A172 (cell line): ENCODE measurements around the gene FOXK1. TPM values are rescaled to one million over a fixed set of nuclear protein-coding genes. Genes with fewer than 3 reads are reported as not detected.

Experiments
- DNase-seq: peaks from one replicate; pipeline ENCODE4 v3.0.0-alpha.2; 2015; ENCODE audit warnings: low spot score
- total RNA-seq: library from RNA; depleted of rRNA; stranded (reverse); fragments of >200 nt; shearing (Covaris generic); gene quantifications from 2 replicates; pipeline ENCODE4 v1.2.3, GENCODE V29; 2014

The FOXK1 gene
- total RNA-seq, 1 experiment from 2014 or later = 16.6 TPM

DNA sequence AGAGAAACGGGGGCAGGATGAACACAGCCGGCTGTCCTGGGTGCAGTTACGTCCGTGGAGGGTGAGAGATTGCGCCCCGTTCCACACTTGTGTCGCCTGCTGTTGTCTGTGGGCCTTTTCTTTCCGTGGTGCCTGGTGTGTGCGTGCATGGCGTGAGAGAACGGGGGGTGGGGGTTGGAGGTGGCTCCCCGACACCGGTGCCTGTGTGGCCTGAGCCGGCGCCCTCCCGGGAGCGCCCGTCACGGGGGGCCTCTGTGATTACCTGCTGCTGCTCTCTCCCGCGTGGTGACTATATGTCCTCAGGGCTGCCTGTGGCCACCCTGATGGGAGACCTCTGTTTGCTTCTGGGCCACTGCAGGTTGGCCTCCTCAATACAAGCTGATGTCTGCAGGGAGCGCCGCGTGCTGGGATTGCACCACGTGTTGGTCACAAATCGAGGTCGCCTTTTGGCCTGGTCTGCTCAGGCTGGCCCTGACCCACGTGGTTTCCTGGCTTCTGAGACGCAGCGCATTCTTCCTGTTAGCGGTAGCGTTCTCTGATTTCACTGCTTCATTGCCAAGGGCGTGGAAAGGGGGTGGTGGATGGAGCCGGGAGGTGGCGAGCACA is 82.4 kb downstream of the FOXK1 start:
- DNase-seq = no peak

GRCh38 chr7:4765776-4766490 is 83.8 kb downstream of the FOXK1 start:
- no peak for DNase-seq

DNA sequence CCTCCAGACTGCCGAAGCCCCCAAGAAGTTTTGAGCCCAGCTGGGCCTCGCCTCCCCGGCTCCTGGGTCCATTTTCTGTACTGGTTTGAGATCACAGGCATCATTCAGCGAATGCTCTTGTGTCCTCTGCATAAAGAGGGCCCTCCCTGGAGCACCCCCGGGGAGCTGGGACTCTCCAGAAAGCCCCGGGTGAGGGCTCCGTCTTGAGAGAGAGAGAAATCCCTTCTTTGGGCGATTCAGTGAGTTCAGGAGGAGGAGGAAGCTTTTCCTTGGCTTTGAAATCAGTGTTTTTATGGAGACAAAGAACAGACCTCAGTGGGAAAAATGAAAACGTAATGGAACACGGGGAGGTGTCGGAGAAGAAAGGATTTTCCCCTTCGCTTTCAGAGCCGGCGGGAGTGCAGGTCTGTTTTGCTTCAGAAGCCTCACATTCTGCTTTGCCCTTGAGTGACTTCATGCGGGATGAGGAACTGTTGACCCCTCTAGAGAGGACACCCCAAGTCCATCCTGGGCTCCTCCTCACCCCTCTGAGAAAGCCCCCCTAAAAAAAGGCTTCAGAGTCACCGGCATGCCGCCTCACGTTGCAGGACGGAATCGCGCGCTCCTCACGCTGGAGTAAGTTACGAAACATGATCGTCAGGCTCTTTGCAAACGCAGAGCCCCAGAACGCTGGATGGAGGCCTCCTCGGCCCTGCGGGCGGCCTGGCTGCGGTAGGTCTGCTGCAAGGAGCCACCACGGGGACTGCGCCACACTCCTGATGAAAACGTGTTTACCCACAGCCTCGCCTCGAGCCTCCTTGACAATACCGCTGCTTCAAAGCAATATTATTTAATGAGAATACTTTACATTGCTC is 84.8 kb downstream of the FOXK1 start:
- DNase-seq = no peak

GRCh38 chr7:4768597-4769569 is 86.8 kb downstream of the FOXK1 start:
- DNase-seq = no peak

DNA sequence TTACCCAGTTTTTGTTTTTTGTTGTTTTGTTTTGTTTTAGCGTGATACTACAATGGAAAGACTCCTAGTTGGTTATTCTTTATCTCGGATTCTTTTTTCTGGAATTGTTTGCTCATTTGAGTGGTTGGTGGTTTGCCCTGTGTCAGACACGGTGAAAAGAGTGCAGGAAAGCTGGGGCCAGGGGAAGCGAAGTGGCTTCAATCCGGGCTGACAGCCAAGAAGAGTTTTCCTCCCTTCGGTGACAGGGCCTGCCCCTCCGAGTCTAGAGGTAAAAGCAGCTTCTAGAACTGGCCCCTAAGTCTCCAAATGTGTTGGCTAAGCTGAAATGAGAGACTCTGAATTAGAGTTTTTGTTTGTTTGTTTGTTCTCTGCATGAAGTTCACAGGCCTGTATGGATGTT is 87.7 kb downstream of the FOXK1 start:
- no peak for DNase-seq

DNA sequence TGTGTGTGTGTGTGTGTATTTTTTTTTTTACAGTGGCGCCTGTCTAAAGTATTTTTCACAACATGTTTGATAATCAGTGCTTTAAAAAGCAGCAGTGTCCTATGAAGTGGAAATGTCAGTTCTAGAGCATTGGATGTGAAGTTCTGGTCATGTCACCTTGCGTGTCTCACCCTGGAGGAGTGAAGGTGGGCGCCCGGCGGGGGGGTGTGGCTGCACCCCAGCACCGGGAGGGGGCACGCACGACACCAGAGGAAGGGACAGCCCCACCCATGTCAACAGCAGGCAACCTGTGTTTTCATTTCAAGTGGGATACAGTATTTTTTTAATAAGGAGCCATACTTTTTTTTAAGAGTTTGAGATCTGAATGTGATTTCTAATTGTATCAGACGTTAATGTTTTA is 88.8 kb downstream of the FOXK1 start:
- DNase-seq = no peak

DNA sequence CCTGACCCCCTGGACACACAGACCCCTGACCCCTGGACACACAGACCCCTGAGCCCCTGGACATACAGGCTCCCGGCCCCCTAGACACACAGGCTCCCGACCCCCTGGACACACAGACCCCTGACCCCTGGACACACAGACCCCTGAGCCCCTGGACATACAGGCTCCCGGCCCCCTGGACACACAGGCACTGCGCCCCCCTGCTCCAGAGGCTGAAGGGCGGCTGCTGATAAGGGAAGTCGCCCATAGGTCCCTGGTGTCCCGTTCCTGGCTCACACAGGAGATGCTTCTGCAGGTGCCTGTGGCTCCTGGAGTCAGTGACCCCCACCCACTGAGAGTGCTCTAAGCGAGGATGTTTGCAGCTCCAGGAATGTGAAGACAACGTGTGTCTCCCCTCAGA is 89.6 kb downstream of the FOXK1 start:
- DNase-seq = no peak

DNA sequence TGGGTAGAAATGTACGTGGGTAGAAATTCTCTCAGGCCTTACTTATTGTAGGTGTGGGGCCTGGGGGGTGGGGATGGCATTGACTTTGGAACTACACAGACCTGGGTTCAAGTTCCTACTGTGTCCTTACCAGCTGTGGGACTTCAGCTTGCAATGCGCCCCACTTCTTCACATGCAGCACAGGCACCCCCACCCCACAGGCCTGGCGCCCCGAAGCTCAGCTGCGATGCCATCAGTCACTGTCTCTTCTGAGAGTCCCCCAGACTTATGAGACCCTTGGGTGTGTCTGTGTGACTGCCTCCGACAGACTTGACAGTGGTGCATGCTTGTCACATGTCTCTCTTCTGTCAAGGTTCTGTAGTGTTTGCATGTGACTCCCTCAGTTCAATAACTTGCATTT is 90.2 kb downstream of the FOXK1 start:
- DNase-seq = no peak

DNA sequence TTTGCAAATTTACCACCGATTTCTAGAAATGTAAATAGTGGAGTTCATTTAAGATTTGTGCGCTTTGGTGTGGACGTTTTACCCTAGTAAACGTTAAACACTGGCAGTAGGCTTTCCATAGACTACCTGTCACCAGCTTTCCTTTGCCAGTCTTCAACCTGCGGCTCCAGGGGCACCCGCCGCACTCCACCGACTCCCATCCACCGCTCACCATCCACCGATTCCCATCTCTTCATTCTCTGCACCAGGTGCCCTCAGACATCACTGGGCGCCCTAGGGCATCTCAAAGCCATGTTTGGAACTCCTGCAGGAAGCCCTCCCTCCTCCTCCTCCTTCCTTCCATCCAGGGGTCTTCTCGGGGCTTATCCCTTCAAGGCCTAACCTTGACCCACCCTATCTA is 91.9 kb downstream of the FOXK1 start:
- DNase-seq = no peak

DNA sequence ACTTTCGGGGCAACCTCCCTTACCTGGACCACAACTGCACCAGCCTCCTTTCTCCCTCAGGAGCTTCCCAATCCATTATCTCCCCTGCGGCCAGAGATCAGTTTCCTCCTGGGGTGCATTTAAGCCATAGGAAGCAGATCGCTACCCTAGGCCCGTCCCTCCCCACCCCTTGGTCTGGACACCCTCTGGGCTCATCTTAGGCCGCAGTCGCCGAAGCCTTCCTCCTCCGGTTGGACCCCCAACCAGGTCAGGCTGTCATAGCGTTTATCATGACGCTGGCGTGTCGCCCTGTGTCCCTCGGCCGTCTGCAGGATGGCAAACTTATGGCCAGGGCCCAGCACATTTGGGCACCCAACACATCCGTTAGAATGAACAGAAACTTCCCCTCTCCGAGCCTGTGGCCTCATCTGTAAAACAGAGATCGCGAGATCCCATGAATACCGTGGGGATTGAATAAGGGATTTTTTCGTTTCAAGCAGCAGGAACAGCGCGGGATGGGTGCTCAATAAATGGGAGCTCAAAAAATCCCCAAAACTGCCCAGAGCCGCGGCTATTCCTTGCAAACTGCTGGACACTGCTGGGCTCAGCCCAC is 92.7 kb downstream of the FOXK1 start:
- no peak for DNase-seq

GRCh38 chr7:4775250-4775847 is 93.3 kb downstream of the FOXK1 start, which contains the start of gene AP5Z1:
TSS of gene AP5Z1 (plus strand) at chr7:4775623. CDS start at chr7:4775716, 93 bp downstream.
- peak; percentile 84 for DNase-seq

- peak; percentile 34 for DNase-seq
Measured at GRCh38 chr7:4775848-4776623, 93.9 kb downstream of the FOXK1 start.

DNA sequence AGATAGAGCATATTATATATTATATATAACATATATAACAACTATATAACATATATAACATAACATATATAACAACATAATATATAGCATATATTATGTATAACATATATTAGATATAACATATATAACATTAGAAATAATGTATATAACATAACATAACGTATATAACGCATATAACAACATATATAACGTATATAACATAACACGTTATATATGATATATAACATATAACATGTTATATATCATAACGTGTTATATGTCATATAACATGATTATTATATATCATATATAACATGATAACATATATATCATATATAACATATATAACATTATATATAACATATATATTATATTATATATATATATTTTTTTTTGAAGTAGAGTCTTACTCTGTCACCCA is 97.0 kb downstream of the FOXK1 start:
- no peak for DNase-seq

DNA sequence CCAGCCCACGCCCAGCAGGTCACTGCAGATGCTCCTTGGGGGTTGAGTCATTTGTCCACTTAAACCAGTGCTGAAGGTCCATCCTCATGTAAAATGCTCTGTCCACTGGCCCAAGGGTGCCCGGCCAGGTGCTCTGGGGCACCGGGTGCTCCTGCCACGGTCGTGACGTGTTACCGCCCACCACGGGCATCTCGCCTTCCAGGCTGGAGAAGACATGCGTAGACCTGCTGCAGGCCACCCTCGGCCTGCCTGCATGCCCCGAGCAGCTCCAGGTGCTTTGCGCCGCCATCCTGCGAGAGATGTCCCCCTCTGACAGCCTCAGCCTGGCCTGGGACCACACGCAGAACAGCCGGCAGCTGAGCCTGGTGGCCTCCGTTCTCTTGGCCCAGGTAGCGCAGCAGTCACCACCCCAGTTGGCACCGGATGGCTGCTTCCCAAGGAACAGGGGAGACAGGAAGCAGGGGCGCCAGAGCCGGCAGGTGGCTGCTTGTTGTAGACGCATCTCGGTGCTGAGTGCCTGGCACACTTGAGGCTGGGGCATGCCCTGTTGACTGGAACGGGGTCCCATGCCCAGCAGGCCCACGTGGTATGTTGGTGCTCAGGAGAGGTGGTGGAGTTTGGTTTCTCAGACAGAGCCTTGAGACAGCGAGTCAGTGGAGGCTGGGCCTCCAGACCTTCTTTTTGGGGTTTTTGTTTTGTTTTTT is 99.4 kb downstream of the FOXK1 start:
- no peak for DNase-seq

DNA sequence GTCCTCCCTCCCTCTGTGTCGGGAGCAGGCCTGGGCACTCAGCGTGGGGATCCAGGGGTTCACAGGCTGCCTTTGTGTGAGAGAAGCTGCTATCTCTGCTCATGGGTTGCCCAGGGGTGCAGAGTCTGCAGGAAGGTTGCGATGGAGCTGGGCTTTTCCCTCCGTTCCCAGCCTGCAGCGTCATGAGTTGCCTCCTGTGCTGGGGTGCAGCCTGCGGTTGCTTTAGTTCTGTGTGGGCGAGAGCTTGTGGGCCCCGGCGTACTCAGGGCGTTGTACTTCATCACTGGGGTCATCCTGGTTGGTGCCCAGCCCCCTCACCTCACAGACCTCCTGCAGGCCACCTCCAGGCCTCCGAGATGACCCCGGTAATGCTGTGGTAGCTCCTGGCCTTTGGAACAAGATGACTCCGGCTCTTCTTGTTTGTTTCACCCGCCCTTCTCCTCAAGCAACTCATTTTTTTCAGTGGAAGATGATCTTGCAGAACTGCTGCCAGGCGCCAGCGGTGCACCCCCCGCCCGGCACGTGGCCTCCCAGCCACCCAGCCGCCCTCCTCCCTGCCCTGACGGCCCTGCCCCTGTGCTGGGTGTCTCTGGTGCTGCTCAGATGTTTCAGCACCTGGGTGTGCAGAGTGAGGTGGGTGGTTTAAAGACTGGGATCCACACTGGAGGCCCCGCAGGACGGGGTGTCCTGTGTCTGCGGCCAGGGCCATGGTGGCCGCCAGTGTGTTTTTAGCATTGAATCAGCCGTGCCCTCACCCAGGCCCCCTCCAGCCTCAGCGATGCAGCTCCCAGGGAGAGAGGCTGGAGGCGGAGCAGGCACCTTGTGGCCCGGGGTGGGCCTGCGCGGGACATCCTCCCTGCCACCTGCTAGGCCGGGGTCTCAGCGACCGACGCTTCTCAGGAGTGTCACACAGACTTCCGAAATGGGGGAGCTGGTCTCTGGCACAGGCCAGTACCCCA is 100.5 kb downstream of the FOXK1 start:
- no peak for DNase-seq

- DNase-seq = no peak
Measured at GRCh38 chr7:4783292-4783652, 101.2 kb downstream of the FOXK1 start.

GRCh38 chr7:4783762-4784351 is 101.8 kb downstream of the FOXK1 start:
- no peak for DNase-seq

DNA sequence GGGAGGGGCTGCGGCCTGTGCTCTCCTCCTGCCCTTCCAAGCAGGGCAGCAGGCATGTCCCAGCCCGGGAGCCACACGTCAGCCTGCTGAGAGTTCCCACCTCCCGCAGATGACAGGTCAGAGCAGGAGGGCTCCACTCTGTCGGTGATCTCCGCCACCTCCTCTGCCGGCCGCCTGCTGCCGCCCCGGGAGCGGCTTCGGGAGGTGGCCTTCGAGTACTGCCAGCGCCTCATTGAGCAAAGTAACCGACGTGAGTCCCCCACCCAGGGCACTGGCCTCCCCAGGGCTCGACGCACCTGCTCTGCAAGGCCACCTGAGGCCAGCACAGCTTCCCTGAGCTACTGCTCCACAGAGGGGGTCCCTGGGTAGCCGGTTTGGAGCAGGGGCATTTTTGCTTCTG is 102.7 kb downstream of the FOXK1 start:
- DNase-seq = no peak
